Measurements from ENCODE around the gene CPNE6.

CPNE6 gene

GRCh38 chr14:24079491-24080141, 8.3 kb downstream of the CPNE6 start:
- Histone ChIP-seq H3K9me3 (ENCODE audit: control insufficient read depth, insufficient read depth, low read length) (no peaks in the 10 kb centered on the region), H3K27ac (ENCODE audit: low read depth, low read length) (no peak overlapping the region), H3K36me3 (ENCODE audit: control insufficient read depth, insufficient read depth, low read length) (no peaks in the 10 kb centered on the region), H3K27me3 (ENCODE audit: control insufficient read depth, insufficient read depth, low read length) (peaks cover 14% of the 10 kb centered on the region), H3K9ac (ENCODE audit: low read depth, low read length) (no peak overlapping the region), H3K4me1 (ENCODE audit: control insufficient read depth, insufficient read depth, low read length) (peaks cover 23% of the 10 kb centered on the region), H3K4me3 (ENCODE audit: low read depth, low read length) (no peak overlapping the region)

DNA sequence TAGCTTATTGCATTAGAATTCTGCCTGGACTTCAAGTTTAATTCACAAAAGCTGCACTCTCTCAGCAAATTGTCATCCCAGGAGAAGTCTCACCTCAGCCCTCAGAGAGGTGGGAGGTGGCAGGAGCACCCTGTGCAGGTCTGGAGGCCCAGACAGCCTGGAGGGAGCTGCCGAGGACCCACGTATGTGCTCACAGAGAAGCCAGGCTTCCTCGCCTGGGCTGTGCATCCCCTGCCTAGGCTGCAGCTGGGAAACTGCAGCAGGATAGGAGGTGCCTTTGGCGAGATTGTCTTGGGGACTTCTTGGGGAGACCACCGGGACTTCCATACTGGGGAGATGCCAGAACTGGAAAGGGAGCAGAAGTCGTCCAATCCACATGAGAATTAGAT, 8.8 kb downstream of the CPNE6 start:
- H3K27ac ChIP-seq (ENCODE audit: low read depth, low read length), result no peak overlapping the region
- no peak overlapping the region for H3K4me3 ChIP-seq (ENCODE audit: low read depth, low read length)
- H3K4me1 ChIP-seq (ENCODE audit: control insufficient read depth, insufficient read depth, low read length), result peaks cover 23% of the 10 kb centered on the region

DNA sequence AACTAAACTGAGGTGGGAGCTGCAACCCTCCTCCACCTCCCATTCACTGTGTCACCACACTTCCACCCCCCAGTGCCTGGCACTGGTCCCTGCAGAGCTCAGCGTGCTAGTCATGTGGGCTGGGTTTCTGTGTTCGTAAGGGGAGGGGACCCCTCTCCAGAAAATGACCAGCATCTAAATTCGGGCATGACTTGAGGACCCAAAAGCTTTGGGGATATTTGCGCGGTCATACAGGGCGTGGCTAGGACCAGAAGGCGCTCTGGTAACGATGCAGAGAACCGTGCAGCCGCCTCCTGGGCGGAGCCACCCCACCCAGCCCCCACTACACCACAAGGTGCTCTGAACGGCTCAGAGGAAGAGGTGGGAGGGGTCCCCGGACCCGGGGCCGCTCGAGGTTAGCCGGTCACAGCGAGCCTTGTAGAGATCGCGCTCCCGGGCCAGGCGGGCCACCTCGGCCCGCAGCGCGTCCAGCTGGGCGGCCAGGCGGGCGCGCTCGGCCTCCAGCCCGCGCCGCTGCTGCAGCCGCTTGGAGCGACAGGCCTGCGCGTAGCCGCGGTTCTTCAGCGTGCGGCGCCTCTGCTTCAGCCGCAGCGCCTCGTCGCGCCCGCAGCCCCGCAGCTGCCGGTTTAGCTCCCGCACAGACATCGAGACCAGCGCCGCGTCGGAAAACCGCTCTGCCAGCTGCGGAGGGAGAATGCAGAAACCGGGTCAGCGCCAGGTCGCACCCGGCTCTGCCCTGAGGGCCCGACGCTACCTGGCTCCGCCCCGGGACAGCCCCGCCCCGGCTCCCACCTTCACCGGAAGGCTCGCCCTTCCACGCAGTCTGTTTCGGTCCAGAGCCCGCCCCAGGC, 9.8 kb downstream of the CPNE6 start:
- H3K27ac ChIP-seq (ENCODE audit: low read depth, low read length), result peak overlapping the region; percentile 3
- H3K4me1 ChIP-seq (ENCODE audit: control insufficient read depth, insufficient read depth, low read length), result peaks cover 23% of the 10 kb centered on the region
- peak overlapping the region; percentile 77 for H3K4me3 ChIP-seq (ENCODE audit: low read depth, low read length)
- H3K9me3 ChIP-seq (ENCODE audit: control insufficient read depth, insufficient read depth, low read length), result no peaks in the 10 kb centered on the region
- H3K9ac ChIP-seq (ENCODE audit: low read depth, low read length), result peak overlapping the region; percentile 37
- peaks cover 14% of the 10 kb centered on the region for H3K27me3 ChIP-seq (ENCODE audit: control insufficient read depth, insufficient read depth, low read length)
- H3K36me3 ChIP-seq (ENCODE audit: control insufficient read depth, insufficient read depth, low read length), result no peaks in the 10 kb centered on the region

More for the DNA sequence above, 8.8 kb downstream of the CPNE6 start:
- H3K27me3 ChIP-seq (ENCODE audit: control insufficient read depth, insufficient read depth, low read length), result peaks cover 14% of the 10 kb centered on the region
- no peaks in the 10 kb centered on the region for H3K36me3 ChIP-seq (ENCODE audit: control insufficient read depth, insufficient read depth, low read length)
- no peak overlapping the region for H3K9ac ChIP-seq (ENCODE audit: low read depth, low read length)
- H3K9me3 ChIP-seq (ENCODE audit: control insufficient read depth, insufficient read depth, low read length), result no peaks in the 10 kb centered on the region

- Histone ChIP-seq H3K36me3 (ENCODE audit: control insufficient read depth, insufficient read depth, low read length) (no peaks in the 10 kb centered on the region), H3K9ac (ENCODE audit: low read depth, low read length) (no peak overlapping the region), H3K27me3 (ENCODE audit: control insufficient read depth, insufficient read depth, low read length) (peaks cover 14% of the 10 kb centered on the region), H3K4me1 (ENCODE audit: control insufficient read depth, insufficient read depth, low read length) (peaks cover 23% of the 10 kb centered on the region), H3K4me3 (ENCODE audit: low read depth, low read length) (peak overlapping the region; percentile 77), H3K9me3 (ENCODE audit: control insufficient read depth, insufficient read depth, low read length) (no peaks in the 10 kb centered on the region), H3K27ac (ENCODE audit: low read depth, low read length) (no peak overlapping the region)
These were observed 10.4 kb downstream of the CPNE6 start for GRCh38 chr14:24081739-24082211.

DNA sequence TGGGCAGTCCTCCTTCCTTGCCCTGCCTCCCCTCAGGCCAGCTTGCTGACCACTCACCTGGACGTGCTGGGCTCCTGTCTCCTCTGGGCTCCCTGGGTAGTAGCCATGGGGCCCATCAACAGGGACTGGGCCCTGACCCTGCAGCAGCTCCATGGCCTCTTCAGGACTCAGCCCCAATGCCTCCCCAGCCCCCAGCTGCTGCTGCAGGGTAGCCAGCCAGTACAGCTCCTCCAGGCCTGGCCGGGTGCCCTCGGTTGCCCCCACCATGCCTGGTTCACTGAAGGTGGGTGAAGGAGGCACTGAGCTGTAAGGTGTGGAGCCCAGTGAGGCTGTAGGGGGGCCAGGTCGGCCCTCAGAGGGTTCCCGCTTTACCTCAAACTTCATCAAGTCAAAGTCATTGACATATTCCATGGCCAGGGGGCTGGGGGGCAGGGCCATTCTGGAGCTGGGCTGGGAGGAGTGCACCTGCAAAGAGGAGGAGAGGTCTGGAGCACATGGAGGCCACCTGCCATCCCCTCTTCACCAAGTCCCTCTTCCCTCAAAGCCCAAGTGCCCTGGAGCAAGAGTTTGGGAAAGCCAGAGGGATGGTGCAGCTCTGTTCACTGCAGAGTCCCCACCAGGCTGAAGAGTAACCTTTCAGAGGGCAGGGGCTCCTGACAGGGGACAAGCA, 11.2 kb downstream of the CPNE6 start:
- Histone ChIP-seq H3K9me3 (ENCODE audit: control insufficient read depth, insufficient read depth, low read length) (no peaks in the 10 kb centered on the region), H3K27ac (ENCODE audit: low read depth, low read length) (no peak overlapping the region), H3K27me3 (ENCODE audit: control insufficient read depth, insufficient read depth, low read length) (peaks cover 14% of the 10 kb centered on the region), H3K4me1 (ENCODE audit: control insufficient read depth, insufficient read depth, low read length) (peaks cover 23% of the 10 kb centered on the region), H3K9ac (ENCODE audit: low read depth, low read length) (no peak overlapping the region), H3K4me3 (ENCODE audit: low read depth, low read length) (no peak overlapping the region), H3K36me3 (ENCODE audit: control insufficient read depth, insufficient read depth, low read length) (no peaks in the 10 kb centered on the region)

DNA sequence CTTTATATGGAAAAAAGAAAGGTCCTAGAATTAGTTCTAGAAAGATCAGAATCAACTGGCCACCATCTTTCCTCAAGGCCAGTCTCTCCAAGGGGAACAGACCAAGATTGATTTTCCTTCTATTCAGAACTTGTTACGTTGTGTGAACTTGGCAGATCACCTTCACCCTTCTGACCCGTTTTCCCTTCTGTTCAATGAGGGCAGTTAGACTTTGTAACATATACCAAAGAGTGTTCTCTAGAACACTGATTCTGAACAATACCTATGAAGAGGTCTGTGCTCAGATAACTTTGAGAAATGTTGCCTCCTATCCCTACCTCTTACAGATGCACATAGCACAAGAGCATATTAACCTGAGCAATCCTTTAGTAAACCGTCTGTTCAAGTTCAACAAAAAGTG, 12.1 kb downstream of the CPNE6 start:
- H3K9me3 ChIP-seq (ENCODE audit: control insufficient read depth, insufficient read depth, low read length), result no peaks in the 10 kb centered on the region
- no peak overlapping the region for H3K4me3 ChIP-seq (ENCODE audit: low read depth, low read length)
- H3K4me1 ChIP-seq (ENCODE audit: control insufficient read depth, insufficient read depth, low read length), result peaks cover 23% of the 10 kb centered on the region
- no peaks in the 10 kb centered on the region for H3K36me3 ChIP-seq (ENCODE audit: control insufficient read depth, insufficient read depth, low read length)
- no peak overlapping the region for H3K9ac ChIP-seq (ENCODE audit: low read depth, low read length)
- peaks cover 14% of the 10 kb centered on the region for H3K27me3 ChIP-seq (ENCODE audit: control insufficient read depth, insufficient read depth, low read length)
- no peak overlapping the region for H3K27ac ChIP-seq (ENCODE audit: low read depth, low read length)

GRCh38 chr14:24084440-24084839, 13.1 kb downstream of the CPNE6 start:
- Histone ChIP-seq H3K4me3 (ENCODE audit: low read depth, low read length) (no peak overlapping the region), H3K27ac (ENCODE audit: low read depth, low read length) (no peak overlapping the region), H3K27me3 (ENCODE audit: control insufficient read depth, insufficient read depth, low read length) (peaks cover 14% of the 10 kb centered on the region), H3K36me3 (ENCODE audit: control insufficient read depth, insufficient read depth, low read length) (no peaks in the 10 kb centered on the region), H3K9ac (ENCODE audit: low read depth, low read length) (no peak overlapping the region), H3K9me3 (ENCODE audit: control insufficient read depth, insufficient read depth, low read length) (no peaks in the 10 kb centered on the region), H3K4me1 (ENCODE audit: control insufficient read depth, insufficient read depth, low read length) (peaks cover 18% of the 10 kb centered on the region)

DNA sequence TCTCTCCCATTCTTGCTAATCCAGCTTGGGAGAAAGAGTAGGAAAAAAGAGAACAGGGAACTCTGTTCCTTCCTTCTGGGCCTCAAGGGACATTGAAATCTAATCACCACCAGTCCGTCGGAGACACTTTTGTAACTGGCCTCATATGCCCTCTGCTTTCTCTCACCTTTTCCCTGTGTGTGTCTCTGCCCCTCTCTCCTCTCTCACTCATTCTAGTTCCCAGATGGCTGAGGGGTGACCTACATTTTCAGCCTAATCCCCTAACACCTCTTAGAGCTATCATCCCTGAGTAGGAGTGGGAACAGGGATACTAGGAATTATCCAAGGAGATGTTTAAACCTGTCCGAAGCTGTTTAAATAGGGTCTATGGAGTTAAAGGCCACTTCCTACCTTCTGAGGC, 13.9 kb downstream of the CPNE6 start:
- Histone ChIP-seq H3K36me3 (ENCODE audit: control insufficient read depth, insufficient read depth, low read length) (no peaks in the 10 kb centered on the region), H3K9ac (ENCODE audit: low read depth, low read length) (no peak overlapping the region), H3K4me3 (ENCODE audit: low read depth, low read length) (no peak overlapping the region), H3K27ac (ENCODE audit: low read depth, low read length) (no peak overlapping the region), H3K27me3 (ENCODE audit: control insufficient read depth, insufficient read depth, low read length) (peaks cover 14% of the 10 kb centered on the region), H3K9me3 (ENCODE audit: control insufficient read depth, insufficient read depth, low read length) (no peaks in the 10 kb centered on the region), H3K4me1 (ENCODE audit: control insufficient read depth, insufficient read depth, low read length) (peaks cover 12% of the 10 kb centered on the region)

GRCh38 chr14:24086193-24086955, 15.0 kb downstream of the CPNE6 start:
- Histone ChIP-seq H3K9me3 (ENCODE audit: control insufficient read depth, insufficient read depth, low read length) (no peaks in the 10 kb centered on the region), H3K9ac (ENCODE audit: low read depth, low read length) (no peak overlapping the region), H3K36me3 (ENCODE audit: control insufficient read depth, insufficient read depth, low read length) (no peaks in the 10 kb centered on the region), H3K4me1 (ENCODE audit: control insufficient read depth, insufficient read depth, low read length) (0 out of 2 replicates have a peak, but pooled peaks cover 5% of the 10 kb centered on the region), H3K4me3 (ENCODE audit: low read depth, low read length) (no peak overlapping the region), H3K27me3 (ENCODE audit: control insufficient read depth, insufficient read depth, low read length) (peaks cover 14% of the 10 kb centered on the region), H3K27ac (ENCODE audit: low read depth, low read length) (no peak overlapping the region)

- H3K9ac ChIP-seq (ENCODE audit: low read depth, low read length), result no peak overlapping the region
- H3K36me3 ChIP-seq (ENCODE audit: control insufficient read depth, insufficient read depth, low read length), result no peaks in the 10 kb centered on the region
- 0 out of 2 replicates have a peak, but pooled peaks cover 2% of the 10 kb centered on the region for H3K4me1 ChIP-seq (ENCODE audit: control insufficient read depth, insufficient read depth, low read length)
- H3K27ac ChIP-seq (ENCODE audit: low read depth, low read length), result no peak overlapping the region
- no peak overlapping the region for H3K4me3 ChIP-seq (ENCODE audit: low read depth, low read length)
- H3K9me3 ChIP-seq (ENCODE audit: control insufficient read depth, insufficient read depth, low read length), result no peaks in the 10 kb centered on the region
- peaks cover 10% of the 10 kb centered on the region for H3K27me3 ChIP-seq (ENCODE audit: control insufficient read depth, insufficient read depth, low read length)
These were observed 15.6 kb downstream of the CPNE6 start for GRCh38 chr14:24087004-24087403.
